T-cell (primary cell): ENCODE data around the gene TENM3. TPM values are rescaled to one million over a fixed set of nuclear protein-coding genes. Genes with fewer than 3 reads are reported as not detected.

ENCODE experiments used
- ATAC-seq, 4 experiments: fragments of 200-7000 bp in 3 of 4; fragments of 150-1000 bp in 1 of 4; cut with Tn5 transposase; replicated peaks in 1 of 4; 1 replicate in 3 of 4; 2 replicates in 1 of 4; pipeline ENCODE4 v1.10.0; 2021; ENCODE audit warnings: moderate library complexity in 3 of 4, mild to moderate bottlenecking in 2 of 4, moderate number of reproducible peaks in 1 of 4
- CTCF ChIA-PET, 2 donors: fragments of 300-600 bp; sonication (Branson Sonifier 250); formaldehyde crosslinking; loops; one replicate each; lab custom pipeline; 2022; ENCODE audit warnings: antibody characterized with exemption in 2 of 2; lab: Charles Lee
- POLR2A ChIA-PET, 2 donors: fragments of 300-600 bp; sonication (Branson Sonifier 250); formaldehyde crosslinking; loops; one replicate each; lab custom pipeline; 2022; ENCODE audit warnings: antibody characterized with exemption in 2 of 2; lab: Charles Lee
- DNase-seq, 35 experiments: peaks; one replicate each; pipeline versions ENCODE4 v3.0.0 to v3.0.0-alpha.2; 2013 to 2023
- H3K27ac ChIP-seq: one replicate; pipeline ENCODE4 v1.5.1; 2013; ENCODE audit warnings: low read length
- H3K27me3 ChIP-seq, 2 experiments: replicated peaks in 1 of 2; 1 replicate in 1 of 2; 2 replicates in 1 of 2; pipeline versions ENCODE4 v1.6.1 to v1.7.0; 2013; ENCODE audit warnings: low read length in 1 of 2, mixed read lengths in 1 of 2; ENCODE audit not compliant: control insufficient read depth in 2 of 2, insufficient read depth in 2 of 2; ENCODE audit errors: extremely low read depth in 1 of 2
- H3K36me3 ChIP-seq, 2 donors: 1 replicate in 1 of 2; 2 replicates in 1 of 2; pipeline versions ENCODE4 v1.6.1 to v1.7.0; 2013; ENCODE audit warnings: low read length in 1 of 2; ENCODE audit not compliant: control insufficient read depth in 2 of 2, insufficient read depth in 1 of 2; ENCODE audit errors: extremely low read depth in 1 of 2
- H3K4me1 ChIP-seq, 2 experiments: 1 replicate in 1 of 2; 2 replicates in 1 of 2; pipeline versions ENCODE4 v1.6.1 to v1.7.0; 2013; ENCODE audit warnings: low read length in 2 of 2, mixed read lengths in 1 of 2; ENCODE audit not compliant: insufficient read depth in 2 of 2, control insufficient read depth in 1 of 2; ENCODE audit errors: extremely low read depth in 1 of 2
- H3K4me3 ChIP-seq, 2 donors: 1 replicate in 1 of 2; 2 replicates in 1 of 2; pipeline versions ENCODE4 v1.5.1 to v1.7.0; 2013; ENCODE audit warnings: mild to moderate bottlenecking in 2 of 2, low read length in 1 of 2, moderate library complexity in 1 of 2; ENCODE audit not compliant: control insufficient read depth in 1 of 2; ENCODE audit errors: extremely low read depth in 1 of 2
- H3K9me3 ChIP-seq: 2 replicates; pipeline ENCODE4 v1.7.0; 2013
- H3K27ac Mint-ChIP-seq, 2 donors: one replicate each; pipeline ENCODE4 v1.8.0; 2020 to 2021; ENCODE audit warnings: mild to moderate bottlenecking in 2 of 2, mixed read lengths in 2 of 2
- H3K27me3 Mint-ChIP-seq, 2 donors: one replicate each; pipeline ENCODE4 v1.8.0; 2021 to 2022; ENCODE audit warnings: mixed read lengths in 2 of 2
- H3K36me3 Mint-ChIP-seq: one replicate; pipeline ENCODE4 v1.8.0; 2021; ENCODE audit warnings: mixed read lengths
- H3K4me1 Mint-ChIP-seq, 3 donors: one replicate each; pipeline ENCODE4 v1.8.0; 2020 to 2022; ENCODE audit warnings: mixed read lengths in 3 of 3, mild to moderate bottlenecking in 1 of 3
- H3K4me3 Mint-ChIP-seq, 3 donors: one replicate each; pipeline ENCODE4 v1.8.0; 2020 to 2022; ENCODE audit warnings: mild to moderate bottlenecking in 3 of 3, mixed read lengths in 3 of 3, moderate library complexity in 3 of 3
- H3K9me3 Mint-ChIP-seq, 3 donors: one replicate each; pipeline ENCODE4 v1.8.0; 2020 to 2022; ENCODE audit warnings: mixed read lengths in 3 of 3
- WGBS: methylation state at CpG from one replicate; pipeline ENCODE4 v1.1.5; 2013; ENCODE audit warnings: missing lambda C conversion rate; ENCODE audit not compliant: insufficient coverage; 5-methylcytosine and 5-hydroxymethylcytosine counted together
- total RNA-seq, 35 experiments: library from RNA in 6 of 35; stranded (reverse) in 6 of 35; fragments of 120-200 nt in 1 of 35; gene quantifications; one replicate each; pipeline versions ENCODE4 v1.2.1 to v1.2.4 and lab custom pipeline; 2013 to 2026

Gene TENM3
- total RNA-seq, 5 donors from 2014 or later (not counting 1 experiment from before 2014, with no cell fraction given) = 0.03 to 0.44 (median 0.16) TPM; not detected in 2

DNA sequence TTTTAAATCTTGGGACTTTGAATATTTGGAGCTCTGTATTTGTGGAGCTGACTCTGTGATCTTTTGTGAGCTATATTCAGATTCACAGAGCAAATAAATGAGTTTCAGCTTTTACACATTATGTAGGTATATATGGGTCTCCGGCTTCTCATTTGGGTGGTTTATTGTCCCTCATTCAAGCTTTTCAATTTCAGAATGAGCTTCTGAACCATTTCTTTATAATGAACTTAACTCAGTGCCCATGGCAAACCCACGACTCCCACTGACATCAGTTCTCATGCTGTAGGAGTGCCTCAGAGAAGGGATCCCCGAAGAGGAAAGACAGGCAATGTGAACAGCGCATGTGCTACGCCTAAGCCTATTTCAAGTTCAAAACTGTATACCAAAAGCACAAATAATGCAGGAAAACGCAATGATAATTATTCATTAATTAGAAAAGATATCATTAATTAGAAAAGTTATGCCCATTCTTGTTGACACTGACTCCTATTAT is 517.4 kb downstream of the TENM3 start:
- Histone ChIP-seq H3K4me3 (no peak overlapping the region), H3K27me3 (no peaks in the 10 kb centered on the region), H3K4me1 (no peaks in the 10 kb centered on the region), H3K9me3 (no peaks in the 10 kb centered on the region), H3K27ac (no peak overlapping the region), H3K36me3 (no peaks in the 10 kb centered on the region)
- H3K4me3 Mint-ChIP-seq = no peak overlapping the region
- 60% methylated on average over 1 of the region's 6 CpGs for WGBS
- no peaks in the 10 kb centered on the region for H3K9me3 Mint-ChIP-seq
- H3K27me3 Mint-ChIP-seq = peaks cover 14 to 24% of the 10 kb centered on the region in 2 donors
- no peak for DNase-seq
- ATAC-seq = no peak
- POLR2A ChIA-PET = no interaction called here
- no peak overlapping the region for H3K27ac Mint-ChIP-seq
- no peaks in the 10 kb centered on the region for H3K36me3 Mint-ChIP-seq
- no peaks in the 10 kb centered on the region for H3K4me1 Mint-ChIP-seq
- CTCF ChIA-PET = no interaction called here

DNA sequence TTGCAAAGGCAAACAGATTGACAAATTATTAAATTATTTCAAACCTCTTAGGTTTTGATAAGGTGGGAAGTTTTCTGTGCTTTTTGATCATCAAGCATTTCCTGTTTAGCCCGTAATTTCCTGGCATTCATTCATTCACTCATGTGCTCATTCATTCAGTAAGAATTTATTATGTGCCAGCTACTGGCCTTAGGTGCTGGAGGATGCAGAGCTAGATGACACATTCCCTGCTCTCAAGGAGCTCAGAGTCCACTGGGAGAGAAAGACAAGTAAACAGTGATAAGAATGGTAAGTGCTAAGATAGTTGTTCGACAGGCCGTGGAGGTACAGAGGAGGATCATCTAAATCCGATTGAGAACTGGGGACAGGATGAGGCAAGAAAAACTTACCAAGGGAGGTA is 520.9 kb downstream of the TENM3 start:
- ChIA-PET CTCF (no interaction called here), POLR2A (interaction anchor here in 1 of 2 donors (0.6 kb wide), 1 partner anchor 169 kb away, joined by 5 read pairs; no protein-coding TSS in a partner anchor)
- no peaks in the 10 kb centered on the region for H3K9me3 Mint-ChIP-seq
- Histone ChIP-seq H3K4me3 (no peak overlapping the region), H3K36me3 (no peaks in the 10 kb centered on the region), H3K27me3 (peaks cover 0 to 2% of the 10 kb centered on the region in 2 experiments), H3K9me3 (no peaks in the 10 kb centered on the region), H3K27ac (no peak overlapping the region), H3K4me1 (no peaks in the 10 kb centered on the region)
- H3K36me3 Mint-ChIP-seq = no peaks in the 10 kb centered on the region
- no peak for ATAC-seq
- peaks cover 13 to 32% of the 10 kb centered on the region in 2 donors for H3K27me3 Mint-ChIP-seq
- WGBS = 93% methylated on average over 3 of the region's 4 CpGs
- DNase-seq = no peak
- H3K27ac Mint-ChIP-seq = no peak overlapping the region
- no peaks in the 10 kb centered on the region for H3K4me1 Mint-ChIP-seq
- no peak overlapping the region for H3K4me3 Mint-ChIP-seq

DNA sequence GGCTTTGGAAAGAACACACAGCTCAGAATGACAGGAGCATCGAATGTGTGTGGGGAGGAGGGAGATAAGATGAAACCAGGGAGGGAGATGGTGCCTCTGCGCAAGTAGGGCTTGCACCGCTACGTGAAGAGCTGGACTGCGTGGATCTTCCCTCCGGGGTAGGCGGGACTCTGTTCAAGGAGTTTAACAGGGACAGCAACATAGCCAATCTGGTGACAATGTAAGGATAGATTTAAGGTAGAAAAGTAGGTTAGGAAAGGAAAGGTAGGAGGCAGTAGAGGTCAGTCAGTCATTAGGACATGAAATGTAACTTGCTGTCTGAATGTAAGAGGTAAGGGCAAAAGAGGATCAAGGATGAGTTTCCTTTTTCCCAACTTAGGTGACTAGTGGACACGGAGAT is 521.4 kb downstream of the TENM3 start:
- no peak overlapping the region for H3K4me3 Mint-ChIP-seq
- ChIA-PET CTCF (no interaction called here), POLR2A (no interaction called here)
- Histone ChIP-seq H3K4me3 (no peak overlapping the region), H3K9me3 (no peaks in the 10 kb centered on the region), H3K36me3 (no peaks in the 10 kb centered on the region), H3K27ac (no peak overlapping the region), H3K4me1 (no peaks in the 10 kb centered on the region), H3K27me3 (peaks cover 0 to 2% of the 10 kb centered on the region in 2 experiments)
- 92% methylated on average over 8 of the region's 8 CpGs for WGBS
- ATAC-seq = no peak
- H3K4me1 Mint-ChIP-seq = no peaks in the 10 kb centered on the region
- peaks cover 13 to 31% of the 10 kb centered on the region in 2 donors for H3K27me3 Mint-ChIP-seq
- H3K9me3 Mint-ChIP-seq = no peaks in the 10 kb centered on the region
- DNase-seq = no peak
- H3K27ac Mint-ChIP-seq = no peak overlapping the region
- H3K36me3 Mint-ChIP-seq = no peaks in the 10 kb centered on the region

DNA sequence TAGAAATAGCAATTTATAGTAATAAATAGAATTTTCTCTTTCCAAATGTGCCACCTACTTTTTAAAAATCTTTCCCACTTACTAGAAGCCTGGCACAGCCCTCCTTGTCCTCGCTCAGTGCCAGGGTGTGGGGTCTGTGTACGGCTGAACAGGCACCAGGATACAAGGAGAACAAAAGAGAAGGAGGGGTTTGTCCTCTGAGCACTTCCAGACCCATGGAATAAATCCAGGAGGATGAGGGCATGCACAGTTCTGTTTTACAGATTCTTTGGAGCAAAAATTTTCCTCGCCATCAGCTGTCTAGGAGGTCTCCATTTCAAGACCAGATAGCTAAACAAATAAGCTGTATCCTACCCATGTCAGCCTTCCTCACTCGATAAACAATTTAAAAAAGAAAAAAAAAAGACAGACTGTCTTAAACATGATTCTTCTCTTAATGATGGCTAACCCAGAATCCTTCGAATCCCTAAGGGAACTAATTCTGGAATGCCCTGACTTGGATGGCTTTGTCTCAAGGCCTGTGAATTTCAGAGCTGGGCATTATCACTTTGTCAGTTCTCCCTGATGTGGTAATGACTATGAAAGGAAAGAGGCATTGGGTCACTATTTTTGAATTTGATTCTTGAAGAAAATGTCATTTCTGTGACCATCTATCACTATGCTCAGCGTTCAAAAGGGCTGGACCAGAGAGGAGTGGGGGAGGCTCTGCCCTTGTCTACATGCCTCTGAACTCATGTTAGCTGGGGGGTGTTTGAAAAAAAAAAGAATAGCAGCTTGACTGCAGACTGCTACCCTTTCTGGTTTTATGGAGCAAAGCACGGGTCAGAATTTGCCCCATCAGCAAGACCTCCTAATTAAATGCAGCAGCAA is 523.0 kb downstream of the TENM3 start:
- CTCF ChIA-PET = no interaction called here
- WGBS = 72% methylated on average over 3 of the region's 7 CpGs
- peaks cover 13 to 26% of the 10 kb centered on the region in 2 donors for H3K27me3 Mint-ChIP-seq

DNA sequence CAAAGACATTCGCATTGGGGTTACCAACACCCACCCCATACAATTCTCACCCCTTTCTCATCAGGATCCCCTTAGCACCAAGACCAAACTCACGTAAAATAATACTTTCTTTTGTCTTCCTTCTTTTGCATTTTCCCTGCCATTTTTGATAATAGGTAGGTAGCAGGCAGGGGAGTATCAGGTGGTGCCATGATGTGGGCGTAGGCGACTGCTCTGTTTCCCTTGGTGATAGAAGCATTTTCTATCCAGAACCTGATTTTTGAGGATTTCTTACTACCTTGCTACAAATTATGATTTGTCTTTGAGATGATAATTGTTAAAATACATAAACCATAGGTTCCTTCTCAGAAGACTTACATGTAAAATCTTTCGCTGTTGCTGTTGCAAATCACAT is 523.7 kb downstream of the TENM3 start:
- Mint-ChIP-seq H3K4me1 (no peaks in the 10 kb centered on the region), H3K36me3 (no peaks in the 10 kb centered on the region), H3K27me3 (peaks cover 13 to 26% of the 10 kb centered on the region in 2 donors), H3K4me3 (no peak overlapping the region), H3K27ac (no peak overlapping the region), H3K9me3 (no peaks in the 10 kb centered on the region)
- POLR2A ChIA-PET = no interaction called here
- no peak for ATAC-seq
- no peaks in the 10 kb centered on the region for H3K4me1 ChIP-seq
- no peak for DNase-seq
- H3K4me3 ChIP-seq = no peak overlapping the region
- no CpG with 5 or more reads among the region's 5 CpGs for WGBS
- no peaks in the 10 kb centered on the region for H3K36me3 ChIP-seq
- H3K9me3 ChIP-seq = no peaks in the 10 kb centered on the region
- H3K27me3 ChIP-seq = peaks cover 0 to 6% of the 10 kb centered on the region in 2 experiments
- no peak overlapping the region for H3K27ac ChIP-seq
- CTCF ChIA-PET = no interaction called here

More for the DNA sequence above, 523.0 kb downstream of the TENM3 start:
- Mint-ChIP-seq H3K4me1 (no peaks in the 10 kb centered on the region), H3K9me3 (no peaks in the 10 kb centered on the region), H3K36me3 (no peaks in the 10 kb centered on the region), H3K4me3 (no peak overlapping the region), H3K27ac (no peak overlapping the region)
- Histone ChIP-seq H3K4me3 (no peak overlapping the region), H3K4me1 (no peaks in the 10 kb centered on the region), H3K27me3 (peaks cover 0 to 6% of the 10 kb centered on the region in 2 experiments), H3K9me3 (no peaks in the 10 kb centered on the region), H3K36me3 (no peaks in the 10 kb centered on the region), H3K27ac (no peak overlapping the region)
- no peak for DNase-seq
- ATAC-seq = no peak
- POLR2A ChIA-PET = no interaction called here

DNA sequence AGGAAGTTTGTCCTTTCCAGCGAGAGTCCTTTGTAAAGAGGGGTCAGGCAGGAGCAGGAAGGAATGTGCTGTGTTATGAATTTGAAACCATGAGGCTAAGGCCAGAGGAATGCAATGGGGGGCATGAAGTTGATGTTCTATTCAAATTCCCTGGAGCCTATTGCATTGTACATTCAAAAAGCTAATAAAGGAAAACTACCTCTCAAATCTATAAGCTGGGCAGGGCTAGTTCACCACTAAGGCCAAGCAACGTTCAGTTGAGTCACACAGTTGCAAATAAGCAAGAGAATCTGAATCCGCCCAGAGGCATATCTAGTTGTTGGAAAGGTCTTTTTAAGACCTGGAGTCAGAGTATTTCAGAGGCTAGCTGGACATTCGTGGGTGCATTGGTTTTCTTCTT is 525.6 kb downstream of the TENM3 start:
- Histone ChIP-seq H3K36me3 (no peaks in the 10 kb centered on the region), H3K4me1 (no peaks in the 10 kb centered on the region), H3K4me3 (no peak overlapping the region), H3K27ac (no peak overlapping the region), H3K27me3 (peaks cover 0 to 6% of the 10 kb centered on the region in 2 experiments), H3K9me3 (no peaks in the 10 kb centered on the region)
- ChIA-PET POLR2A (no interaction called here), CTCF (no interaction called here)
- H3K4me3 Mint-ChIP-seq = no peak overlapping the region
- ATAC-seq (no peak), DNase-seq (no peak)
- H3K9me3 Mint-ChIP-seq = no peaks in the 10 kb centered on the region
- H3K36me3 Mint-ChIP-seq = no peaks in the 10 kb centered on the region
- no peaks in the 10 kb centered on the region for H3K4me1 Mint-ChIP-seq
- peaks cover 12 to 19% of the 10 kb centered on the region in 2 donors for H3K27me3 Mint-ChIP-seq
- H3K27ac Mint-ChIP-seq = no peak overlapping the region
- WGBS = 68% methylated on average over 4 of the region's 4 CpGs
